ENCODE results near the gene CTBP2.

CTBP2 gene

GRCh38 chr10:125021686-125022344 lies 138.5 kb downstream of the CTBP2 start:
- no peak for DNase-seq (ENCODE audit: low spot score)
- no peak for TF ChIP-seq CTCF (IDR thresholded peaks at IDR 0.05; ENCODE audit: extremely low read depth, missing control alignments)

- DNase-seq (ENCODE audit: low spot score): no peak
- TF ChIP-seq CTCF (IDR thresholded peaks at IDR 0.05; ENCODE audit: extremely low read depth, missing control alignments): no peak
Observed at GRCh38 chr10:125020871-125021270, 139.5 kb downstream of the CTBP2 start.

- no peak for DNase-seq (ENCODE audit: low spot score)
- no peak for TF ChIP-seq CTCF (IDR thresholded peaks at IDR 0.05; ENCODE audit: extremely low read depth, missing control alignments)
Observed at GRCh38 chr10:125020386-125020785, 140.0 kb downstream of the CTBP2 start.

- no peak for DNase-seq (ENCODE audit: low spot score)
- no peak for TF ChIP-seq CTCF (IDR thresholded peaks at IDR 0.05; ENCODE audit: extremely low read depth, missing control alignments)
Observed at GRCh38 chr10:125018576-125019143, 141.7 kb downstream of the CTBP2 start.

GRCh38 chr10:125017547-125018298 lies 142.6 kb downstream of the CTBP2 start:
- no peak for DNase-seq (ENCODE audit: low spot score)
- no peak for TF ChIP-seq CTCF (IDR thresholded peaks at IDR 0.05; ENCODE audit: extremely low read depth, missing control alignments)

GRCh38 chr10:125016611-125017202 lies 143.7 kb downstream of the CTBP2 start:
- DNase-seq (ENCODE audit: low spot score): no peak
- no peak for TF ChIP-seq CTCF (IDR thresholded peaks at IDR 0.05; ENCODE audit: extremely low read depth, missing control alignments)

GRCh38 chr10:125016123-125016522 lies 144.2 kb downstream of the CTBP2 start:
- DNase-seq (ENCODE audit: low spot score): no peak
- TF ChIP-seq CTCF (IDR thresholded peaks at IDR 0.05; ENCODE audit: extremely low read depth, missing control alignments): no peak

All from GM20000 (cell line).